GM19193 (cell line): ENCODE results near the gene KCNK5.

Experiments
- POLR2A ChIP-seq: IDR thresholded peaks from 4 replicates; pipeline ENCODE4 v1.6.1; 2011; ENCODE audit not compliant: insufficient read depth, insufficient read length; ENCODE audit errors: extremely low read depth

The KCNK5 gene

GRCh38 chr6:39166189-39166911 lies 62.9 kb downstream of the KCNK5 start:
- TF ChIP-seq POLR2A: no peak

DNA sequence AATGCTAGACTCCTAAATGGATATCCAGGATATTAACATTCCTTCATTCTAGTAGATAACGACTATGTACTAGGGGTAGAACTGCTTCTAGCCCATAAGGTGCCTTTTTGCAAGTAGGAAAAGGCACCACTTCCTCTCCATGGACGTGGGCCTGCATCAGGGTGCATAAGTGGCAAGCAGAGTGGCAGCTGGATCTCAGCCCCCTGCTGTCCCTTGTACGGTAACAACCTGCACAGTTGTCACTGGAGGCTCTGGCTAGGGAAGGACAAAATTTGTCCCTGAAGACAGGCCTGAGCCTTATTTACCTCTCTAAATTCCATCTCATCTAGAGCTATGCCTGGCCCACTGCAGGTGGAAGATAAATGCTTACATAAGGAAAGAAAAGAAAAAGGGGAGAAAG lies 71.8 kb downstream of the KCNK5 start:
- no peak for TF ChIP-seq POLR2A

DNA sequence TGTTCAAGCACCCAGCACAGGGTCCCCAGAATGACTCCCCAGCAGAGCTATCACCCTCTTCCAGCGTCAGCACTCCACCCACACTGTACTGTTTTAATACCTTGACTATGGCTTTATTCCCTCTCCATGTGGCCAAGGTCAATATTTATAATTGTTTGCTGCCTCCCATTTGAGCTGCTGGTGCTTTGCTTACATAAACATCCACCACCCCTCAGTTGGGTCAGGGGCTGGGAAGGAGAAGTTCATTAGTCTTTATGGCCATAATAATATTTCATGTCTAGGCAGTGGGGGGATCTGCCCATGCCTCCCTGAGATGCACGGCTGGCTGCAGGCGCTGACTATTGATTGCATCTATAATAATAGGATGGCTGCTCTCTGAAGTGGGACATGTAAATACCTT lies 72.5 kb downstream of the KCNK5 start:
- TF ChIP-seq POLR2A: no peak

- TF ChIP-seq POLR2A: no peak
Measured at GRCh38 chr6:39154705-39155104, 74.6 kb downstream of the KCNK5 start.

DNA sequence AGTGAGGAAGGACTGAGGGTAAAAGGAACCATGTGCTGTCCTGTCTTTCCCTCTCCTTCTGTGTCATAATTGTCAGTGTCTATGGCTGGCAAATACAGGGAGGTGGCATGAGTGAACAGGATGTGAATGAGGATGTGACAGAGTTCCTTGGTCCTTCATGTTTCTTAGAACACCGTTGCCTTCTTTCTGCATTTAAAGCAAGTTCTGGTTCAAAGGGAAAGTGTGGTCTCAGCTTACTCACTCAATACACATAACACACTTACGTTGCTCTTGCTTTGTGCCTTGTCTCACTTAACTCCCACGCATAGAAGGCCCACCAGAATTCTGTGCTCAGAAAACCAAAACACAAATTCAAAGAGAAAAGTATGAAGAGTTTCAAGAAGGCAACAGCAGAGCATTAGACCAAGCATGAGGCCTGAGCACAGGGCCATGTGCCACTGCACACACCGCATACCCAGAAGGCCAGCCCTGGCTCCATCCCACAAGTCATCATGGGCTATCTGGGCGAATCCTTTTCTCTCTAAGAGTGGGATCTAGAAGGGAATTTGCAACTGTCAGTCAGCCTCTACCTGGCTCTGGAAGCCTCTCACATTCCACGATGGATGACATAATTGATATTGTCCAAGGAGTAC lies 75.4 kb downstream of the KCNK5 start:
- no peak for TF ChIP-seq POLR2A

DNA sequence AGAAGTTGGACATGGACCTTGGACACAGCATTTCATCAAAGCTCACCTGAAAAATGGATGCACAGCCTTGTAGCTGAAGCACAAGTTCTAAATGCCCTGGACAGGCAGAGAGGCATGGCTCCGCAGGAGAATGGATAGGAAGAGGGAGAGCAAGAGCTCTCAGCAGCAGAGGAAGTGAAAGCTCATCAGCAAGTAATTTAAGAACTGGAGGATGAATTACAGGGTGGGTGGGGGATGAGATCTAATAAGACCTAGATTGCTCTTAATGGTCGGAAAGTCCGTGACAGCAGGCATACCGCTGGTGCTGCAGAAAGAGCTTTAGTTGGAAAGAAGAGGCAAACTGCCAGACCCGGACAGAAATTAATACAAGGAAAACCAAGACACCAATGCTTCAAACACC lies 77.0 kb downstream of the KCNK5 start:
- no peak for TF ChIP-seq POLR2A

GRCh38 chr6:39151211-39151610 lies 78.1 kb downstream of the KCNK5 start:
- TF ChIP-seq POLR2A: no peak

- TF ChIP-seq POLR2A: no peak
Measured at GRCh38 chr6:39144481-39145173, 84.6 kb downstream of the KCNK5 start.

- TF ChIP-seq POLR2A: no peak
Measured at GRCh38 chr6:39143238-39143930, 85.9 kb downstream of the KCNK5 start.

GRCh38 chr6:39140556-39141167 lies 88.6 kb downstream of the KCNK5 start:
- no peak for TF ChIP-seq POLR2A
